PC-9 (cell line): ENCODE results near the gene IFNA5. TPM values are rescaled to one million over a fixed set of nuclear protein-coding genes. Genes with fewer than 3 reads are reported as not detected.

Experiments
- BruUV-seq: library from RNA; stranded (reverse); fragments of 400-500 nt; replicated peaks from 2 replicates; lab custom pipeline; 2021; lab: Mats Ljungman, UMichigan
- CTCF ChIA-PET: fragments of 300-600 bp; sonication (Branson Sonifier 250); formaldehyde crosslinking; loops from one replicate; lab custom pipeline; 2022; ENCODE audit warnings: antibody characterized with exemption; lab: Charles Lee
- POLR2A ChIA-PET: fragments of 300-600 bp; sonication (Branson Sonifier 250); formaldehyde crosslinking; loops from one replicate; lab custom pipeline; 2022; ENCODE audit warnings: antibody characterized with exemption; ENCODE audit not compliant: unreplicated experiment; lab: Charles Lee
- DNase-seq, 2 experiments: peaks; one replicate each; pipeline versions ENCODE4 v3.0.0 to v3.0.0-alpha.2; 2015 to 2022; ENCODE audit warnings: mixed read lengths in 1 of 2
- H2AFZ ChIP-seq: fragments of 200-600 bp; sonication (generic); 2 replicates; pipeline ENCODE4 v1.8.1; 2017; ENCODE audit warnings: antibody characterized with exemption
- H3F3A ChIP-seq: fragments of 200-600 bp; sonication (generic); 2 replicates; pipeline ENCODE4 v1.8.1; 2017; ENCODE audit warnings: antibody characterized with exemption, mild to moderate bottlenecking, low read depth; ENCODE audit not compliant: insufficient read depth
- H3K27ac ChIP-seq: fragments of 200-600 bp; sonication (generic); 2 replicates; pipeline ENCODE4 v1.6.1; 2016; ENCODE audit warnings: mixed run types
- H3K27me3 ChIP-seq: fragments of 200-600 bp; sonication (generic); 2 replicates; pipeline ENCODE4 v1.6.1; 2016; ENCODE audit warnings: low read depth, mixed run types; ENCODE audit not compliant: insufficient read depth
- H3K36me3 ChIP-seq: fragments of 200-600 bp; sonication (generic); 2 replicates; pipeline ENCODE4 v1.6.1; 2016; ENCODE audit warnings: low read depth, mixed run types
- H3K4me1 ChIP-seq: fragments of 200-600 bp; sonication (generic); replicated peaks from 2 replicates; pipeline ENCODE4 v1.6.1; 2016; ENCODE audit warnings: mixed run types; ENCODE audit not compliant: insufficient read depth
- H3K4me2 ChIP-seq: fragments of 200-600 bp; sonication (generic); 2 replicates; pipeline ENCODE4 v1.6.1; 2017; ENCODE audit warnings: mixed run types
- H3K4me3 ChIP-seq: fragments of 200-600 bp; sonication (generic); 2 replicates; pipeline ENCODE4 v1.6.1; 2016; ENCODE audit warnings: mixed run types
- H3K79me2 ChIP-seq: fragments of 200-600 bp; sonication (generic); 2 replicates; pipeline ENCODE4 v1.6.1; 2017; ENCODE audit warnings: low read depth, mixed run types
- H3K9me2 ChIP-seq: fragments of 200-600 bp; sonication (generic); 2 replicates; pipeline ENCODE4 v1.8.1; 2017; ENCODE audit warnings: mild to moderate bottlenecking; ENCODE audit not compliant: insufficient read depth
- H3K9me3 ChIP-seq: fragments of 200-600 bp; sonication (generic); 2 replicates; pipeline ENCODE4 v1.8.1; 2016; ENCODE audit warnings: low read depth; ENCODE audit not compliant: insufficient read depth
- H4K20me1 ChIP-seq: fragments of 200-600 bp; sonication (generic); 2 replicates; pipeline ENCODE4 v1.8.1; 2017; ENCODE audit not compliant: insufficient read depth
- CTCF ChIP-seq: fragments of 200-600 bp; sonication (generic); conservative IDR thresholded peaks from 2 replicates; pipeline ENCODE4 v1.6.1; 2017; ENCODE audit warnings: mixed run types, antibody characterized with exemption, mild to moderate bottlenecking, moderate library complexity
- EZH2 ChIP-seq: fragments of 200-600 bp; sonication (generic); IDR thresholded peaks from 2 replicates; pipeline ENCODE4 v1.8.0; 2017; ENCODE audit warnings: antibody characterized with exemption, low read depth
- intact Hi-C: fragments of 100-400 bp; cut with micrococcal nuclease; formaldehyde crosslinking; loops from one replicate; pipeline ENCODE4 v1.10.0; 2022; ENCODE audit not compliant: unreplicated experiment
- total RNA-seq: library from RNA; stranded (reverse); gene quantifications from 2 replicates; pipeline ENCODE4 v1.2.3, GENCODE V29; 2021

The IFNA5 gene
- total RNA-seq, 1 experiment from 2014 or later: not detected

- Histone ChIP-seq H3K36me3 (no peaks in the 10 kb centered on the region), H3K9me3 (no peaks in the 10 kb centered on the region), H3F3A (no peaks in the 10 kb centered on the region), H3K27ac (no peak overlapping the region), H4K20me1 (no peaks in the 10 kb centered on the region), H3K79me2 (no peaks in the 10 kb centered on the region), H3K9me2 (no peaks in the 10 kb centered on the region), H3K4me3 (no peak overlapping the region), H3K4me1 (no peaks in the 10 kb centered on the region), H2AFZ (no peak overlapping the region), H3K4me2 (no peak overlapping the region), H3K27me3 (no peaks in the 10 kb centered on the region)
- intact Hi-C loops: no loop called here
- CTCF ChIA-PET: interaction anchor here (1.0 kb wide), 1 partner anchor 12 kb away, joined by 3 read pairs; no protein-coding TSS in a partner anchor
- POLR2A ChIA-PET: no interaction called here
- DNase-seq: no peak
- TF ChIP-seq CTCF (no peak), EZH2 (no peak)
- no TSS peak for BruUV-seq
These were observed 39.5 kb downstream of the IFNA5 start for GRCh38 chr9:21265421-21266189.

- Histone ChIP-seq H3K27me3 (no peaks in the 10 kb centered on the region), H3K4me3 (no peak overlapping the region), H3K4me1 (no peaks in the 10 kb centered on the region), H3K9me2 (no peaks in the 10 kb centered on the region), H2AFZ (no peak overlapping the region), H3K79me2 (no peaks in the 10 kb centered on the region), H3K4me2 (no peak overlapping the region), H3K36me3 (no peaks in the 10 kb centered on the region), H3F3A (no peaks in the 10 kb centered on the region), H3K9me3 (no peaks in the 10 kb centered on the region), H4K20me1 (no peaks in the 10 kb centered on the region), H3K27ac (no peak overlapping the region)
- intact Hi-C loops: no loop called here
- no peak for DNase-seq
- TF ChIP-seq CTCF: no peak
- no peak for TF ChIP-seq EZH2
- no TSS peak for BruUV-seq
- ChIA-PET CTCF (no interaction called here), POLR2A (no interaction called here)
These were observed 49.4 kb downstream of the IFNA5 start for GRCh38 chr9:21255538-21256212.

Other genes with a start within 250 kb of the IFNA5 start
- not detected in 2 replicates for gene IFNB1, start 227.4 kb downstream of the IFNA5 start, total RNA-seq
- not detected in 2 replicates for gene IFNW1, start 163.5 kb downstream of the IFNA5 start, total RNA-seq
- not detected in 2 replicates for gene IFNA21, start 138.7 kb downstream of the IFNA5 start, total RNA-seq
- not detected in 2 replicates for gene IFNA4, start 117.7 kb downstream of the IFNA5 start, total RNA-seq
- not detected in 2 replicates for gene IFNA7, start 103.1 kb downstream of the IFNA5 start, total RNA-seq
- not detected in 2 replicates for gene IFNA10, start 98.2 kb downstream of the IFNA5 start, total RNA-seq
- gene IFNA16, start 88.0 kb downstream of the IFNA5 start, total RNA-seq: not detected in 2 replicates
- not detected in 2 replicates for gene IFNA17, start 77.1 kb downstream of the IFNA5 start, total RNA-seq
- not detected in 2 replicates for gene IFNA14, start 65.3 kb downstream of the IFNA5 start, total RNA-seq
- 9.1 and 10.5 TPM in 2 replicates for gene KLHL9, start 30.1 kb upstream of the IFNA5 start, total RNA-seq
- not detected in 2 replicates for gene IFNA6, start 45.6 kb upstream of the IFNA5 start, total RNA-seq
- not detected in 2 replicates for gene IFNA13, start 62.7 kb upstream of the IFNA5 start, total RNA-seq
- gene IFNA2, start 80.1 kb upstream of the IFNA5 start, total RNA-seq: not detected in 2 replicates
- gene IFNA8, start 103.8 kb upstream of the IFNA5 start, total RNA-seq: not detected in 2 replicates
- gene IFNA1, start 135.1 kb upstream of the IFNA5 start, total RNA-seq: not detected in 2 replicates
- gene IFNE, start 177.0 kb upstream of the IFNA5 start, total RNA-seq: 3.5 and 4.7 TPM in 2 replicates